Measurements from ENCODE around the gene RSPRY1.
"Not testable (repeated sequence)": the region's sequence is repeated elsewhere in the genome, so short reads cannot be mapped to it uniquely, and the experiment has no call there.

Gene RSPRY1

DNA sequence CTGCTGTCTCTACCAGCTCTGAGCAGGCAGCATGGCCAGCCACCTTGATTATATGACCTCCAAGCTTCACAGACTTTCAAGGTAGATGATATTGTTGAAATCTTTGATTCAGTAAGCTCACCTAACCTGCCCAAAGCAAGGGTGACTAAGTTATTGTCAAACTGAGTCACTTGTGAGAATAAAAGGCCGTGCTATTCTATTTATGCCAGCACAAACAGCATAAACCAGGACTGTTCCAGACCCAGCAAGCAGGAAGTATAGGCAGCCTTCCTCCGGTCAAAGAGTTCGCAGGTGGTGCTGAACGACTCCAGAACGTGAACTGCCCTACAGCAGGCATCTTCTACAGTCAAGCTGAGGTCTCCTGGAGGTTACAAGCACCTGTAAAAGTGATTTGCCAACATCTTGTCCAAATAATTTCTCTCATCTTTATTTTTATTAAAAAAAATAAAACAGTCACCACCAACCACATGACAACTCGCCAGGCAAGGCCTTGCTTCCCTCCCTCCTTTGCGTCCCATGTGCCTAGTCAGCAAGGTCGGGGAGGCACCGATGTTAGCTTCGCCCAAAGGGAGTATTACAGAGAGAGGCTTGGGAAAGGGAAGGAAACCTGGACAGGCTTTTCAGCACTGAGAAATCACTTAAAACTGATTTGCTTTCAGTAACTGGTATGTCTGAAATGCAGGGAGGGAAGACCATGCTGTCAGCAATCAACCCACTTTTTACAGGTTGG is 69.7 kb downstream of the RSPRY1 start:
- no peak for DNase-seq (ENCODE audit: low read depth)

DNA sequence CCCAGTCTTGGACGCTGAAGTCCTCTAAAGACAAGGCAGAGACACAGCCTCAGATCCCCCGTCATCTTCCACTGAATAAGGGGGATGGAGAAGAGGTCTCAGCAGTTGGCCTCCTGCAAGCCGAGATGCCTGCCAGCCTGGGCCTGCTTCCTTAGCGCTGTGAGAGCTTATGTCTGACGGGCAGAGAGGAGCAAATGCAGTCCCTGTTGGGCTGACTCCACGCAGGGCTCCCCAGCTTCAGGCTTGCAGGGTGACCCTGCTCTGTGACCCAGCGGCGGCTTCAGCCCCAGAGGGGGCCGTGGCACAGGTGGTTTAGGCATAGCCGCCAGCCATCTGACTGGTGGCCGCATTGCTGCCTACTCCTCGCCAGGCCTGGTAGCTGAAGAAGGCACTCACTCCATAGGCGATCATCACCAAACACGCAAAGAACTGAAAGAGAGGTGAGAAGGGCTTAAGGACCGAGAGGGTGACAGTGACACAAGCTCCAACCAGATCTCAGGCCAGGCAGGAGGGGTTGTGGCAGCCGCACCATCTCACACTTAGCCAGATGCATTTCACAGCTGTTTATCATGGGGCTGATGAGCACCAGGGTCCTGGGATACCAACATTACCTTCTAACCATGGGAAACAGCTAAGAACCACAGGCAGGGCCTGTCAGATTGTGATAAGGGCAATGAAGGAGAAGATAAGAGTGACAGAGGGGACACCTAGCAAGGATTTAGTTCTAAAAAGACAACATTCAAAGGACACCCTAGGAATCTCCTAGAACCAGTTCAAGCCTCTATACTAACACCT is 70.7 kb downstream of the RSPRY1 start:
- DNase-seq (ENCODE audit: low read depth): no peak

DNA sequence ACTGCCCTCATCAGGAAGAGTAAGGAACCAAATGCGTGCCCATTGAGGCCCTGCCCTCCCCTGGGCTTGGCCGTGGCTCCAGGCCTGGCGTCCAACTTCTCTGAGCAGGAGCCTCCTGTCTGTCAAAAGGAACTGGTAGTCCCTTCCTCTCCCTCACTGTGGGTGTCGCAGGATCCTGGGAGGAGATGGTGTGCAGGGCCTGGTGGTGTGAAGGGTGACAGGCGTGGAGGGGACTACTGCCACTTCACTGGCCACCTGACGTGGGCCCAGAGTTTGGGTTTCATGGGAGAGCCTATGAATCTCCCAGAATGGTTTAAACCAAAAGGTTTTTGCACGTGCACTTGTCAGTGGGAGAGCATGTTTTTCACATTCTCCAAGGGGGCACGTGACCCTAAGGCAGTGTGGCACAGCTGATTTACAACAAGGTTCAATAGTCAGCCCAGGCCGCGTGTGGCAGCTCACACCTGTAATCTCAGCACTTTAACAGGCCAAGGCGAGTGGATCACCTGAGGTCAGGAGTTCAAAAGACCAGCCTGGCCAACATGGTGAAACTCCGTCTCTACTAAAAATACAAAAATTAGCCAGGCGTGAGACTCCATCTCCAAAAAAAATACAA is 71.4 kb downstream of the RSPRY1 start:
- no peak for DNase-seq (ENCODE audit: low read depth)

DNA sequence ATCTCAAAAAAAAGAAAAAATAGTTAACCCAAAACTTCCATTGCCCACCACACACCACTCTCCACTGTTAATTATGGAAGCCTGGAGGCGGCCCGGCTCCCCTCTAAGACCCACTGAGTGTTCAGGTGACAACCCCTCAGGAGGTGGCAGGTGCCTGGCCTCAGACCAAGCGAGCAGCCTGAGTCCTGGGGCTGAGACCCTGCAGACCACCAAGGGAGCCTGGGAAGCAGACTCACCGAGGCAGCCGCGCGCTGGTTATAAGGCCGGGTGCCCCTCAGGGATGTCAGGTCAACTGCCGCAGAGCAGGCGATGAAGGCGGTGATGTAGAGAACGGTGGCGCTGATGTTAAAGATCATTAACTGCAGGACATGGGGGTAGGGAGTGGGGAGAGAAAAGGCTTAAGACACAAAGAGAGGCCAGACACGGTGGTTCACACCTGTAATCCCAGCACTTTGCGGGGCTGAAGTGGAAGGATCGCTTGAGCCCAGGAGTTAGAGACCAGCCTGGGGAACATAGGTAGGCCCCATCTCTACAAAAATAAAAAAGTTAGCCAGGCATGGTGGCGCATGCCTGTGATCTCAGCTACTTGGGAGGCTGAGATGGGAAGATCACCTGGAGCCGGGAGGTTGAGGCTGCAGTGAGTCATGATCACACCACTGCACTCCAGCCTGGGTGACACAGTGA is 72.2 kb downstream of the RSPRY1 start:
- no peak for DNase-seq (ENCODE audit: low read depth)

DNA sequence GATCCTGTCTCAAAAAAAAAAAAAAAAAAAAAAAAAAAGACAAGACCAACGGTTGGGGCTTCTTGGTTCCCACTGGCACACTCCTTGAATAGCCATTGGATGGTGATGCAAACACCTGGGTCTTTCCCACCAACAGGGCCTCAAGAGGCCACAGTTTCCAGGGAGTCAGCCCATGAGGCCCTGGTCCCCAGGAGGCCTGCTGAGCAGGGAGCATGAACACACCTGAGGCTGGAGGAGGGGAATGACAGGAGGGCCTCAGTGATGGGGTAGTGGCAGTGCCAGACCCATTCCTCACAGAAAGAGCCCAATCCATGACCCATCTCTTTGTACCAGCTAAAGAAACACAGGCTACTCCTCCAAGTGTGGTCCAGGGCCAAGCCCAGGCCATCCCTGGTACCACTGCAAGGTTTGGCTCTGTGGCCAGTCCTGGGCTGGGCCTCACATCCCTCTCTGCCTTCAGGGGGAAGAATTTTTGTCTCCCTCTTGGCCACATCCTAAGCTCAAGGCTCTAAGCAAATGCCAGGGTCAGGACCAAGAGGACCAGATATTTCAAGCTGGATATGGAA is 72.9 kb downstream of the RSPRY1 start:
- no peak for DNase-seq (ENCODE audit: low read depth)

DNA sequence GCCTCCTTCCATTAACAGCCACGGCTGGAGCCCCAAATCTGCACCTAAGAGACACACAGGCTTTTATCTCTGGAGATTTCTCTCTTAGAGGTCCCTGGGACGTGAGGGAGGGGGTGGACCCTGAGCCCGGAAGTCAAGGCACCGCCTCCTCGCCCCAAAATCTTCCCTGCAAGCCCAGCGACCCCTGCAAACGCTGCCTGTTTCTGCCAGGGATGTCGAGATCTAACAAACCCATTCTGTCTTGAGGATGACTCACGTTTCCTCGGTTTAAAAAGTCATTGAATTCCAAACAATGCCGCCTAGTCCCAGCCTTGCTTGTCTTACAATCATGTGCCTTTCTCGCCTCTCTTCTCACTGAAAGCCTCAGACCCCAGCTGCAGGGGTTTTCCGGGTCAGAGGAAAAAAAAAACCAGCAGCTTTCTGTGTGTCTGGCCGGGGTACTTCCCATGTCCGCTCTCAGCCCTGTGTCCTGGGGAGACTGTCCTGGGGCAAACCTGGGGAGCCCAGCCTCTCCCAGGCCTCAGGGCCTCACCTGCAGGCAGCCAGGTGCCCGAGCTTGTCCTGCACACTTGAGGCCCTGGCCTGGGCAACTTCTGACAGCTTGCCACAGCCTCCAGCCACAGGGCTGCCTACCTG is 74.3 kb downstream of the RSPRY1 start:
- DNase-seq (ENCODE audit: low read depth): no peak

DNA sequence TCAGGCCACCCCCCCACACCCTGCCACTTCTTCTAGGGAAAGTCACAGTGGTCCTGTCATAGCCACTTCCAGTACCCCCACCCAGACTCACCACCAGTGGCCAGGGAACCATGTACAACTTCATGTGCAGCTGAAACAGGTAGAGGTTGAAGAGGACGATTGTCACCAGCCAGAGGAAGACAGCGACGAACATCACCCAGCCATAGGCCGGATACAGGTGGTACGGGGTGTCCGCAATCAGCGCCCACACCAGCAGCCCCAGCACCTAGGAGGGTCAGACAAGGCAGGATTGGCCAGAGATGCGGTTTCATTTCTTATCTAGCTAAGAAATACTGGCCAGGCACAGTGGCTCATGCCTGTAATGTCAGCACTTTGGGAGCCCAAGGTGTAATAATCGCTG is 75.7 kb downstream of the RSPRY1 start:
- DNase-seq (ENCODE audit: low read depth): no peak

DNA sequence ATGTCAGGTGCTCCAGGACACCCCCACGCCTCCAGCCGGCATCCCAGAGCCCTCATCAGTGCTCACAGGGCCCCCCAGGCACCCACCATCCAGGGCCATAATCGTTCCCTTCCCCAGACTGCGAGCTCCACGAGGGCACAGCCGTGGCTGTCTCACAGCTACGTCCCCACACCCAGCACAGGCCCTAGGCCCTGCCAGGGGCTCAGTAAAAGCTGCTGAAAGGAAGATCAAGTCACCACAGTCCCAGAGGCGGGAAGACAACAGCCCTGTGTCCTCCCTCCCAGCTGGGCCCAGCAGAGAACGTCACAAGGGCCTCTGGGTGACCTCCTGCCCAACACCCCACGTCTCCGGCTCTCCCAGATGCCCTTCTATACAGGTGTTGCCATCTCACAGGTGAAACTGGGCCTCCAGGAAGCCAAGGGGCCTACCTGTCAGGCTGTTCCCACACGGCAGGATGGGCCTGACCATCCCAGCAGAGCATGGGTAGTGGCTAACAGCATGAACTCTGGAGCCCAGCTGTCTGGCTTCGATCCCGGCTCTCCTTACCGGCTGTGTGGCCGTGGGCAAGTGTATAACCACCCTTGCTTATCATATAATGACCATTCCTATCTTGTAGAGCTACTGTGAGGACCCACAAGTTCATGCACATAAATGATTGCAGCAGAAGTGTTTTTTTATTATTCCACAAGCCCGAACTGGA is 76.9 kb downstream of the RSPRY1 start:
- DNase-seq (ENCODE audit: low read depth): no peak

DNA sequence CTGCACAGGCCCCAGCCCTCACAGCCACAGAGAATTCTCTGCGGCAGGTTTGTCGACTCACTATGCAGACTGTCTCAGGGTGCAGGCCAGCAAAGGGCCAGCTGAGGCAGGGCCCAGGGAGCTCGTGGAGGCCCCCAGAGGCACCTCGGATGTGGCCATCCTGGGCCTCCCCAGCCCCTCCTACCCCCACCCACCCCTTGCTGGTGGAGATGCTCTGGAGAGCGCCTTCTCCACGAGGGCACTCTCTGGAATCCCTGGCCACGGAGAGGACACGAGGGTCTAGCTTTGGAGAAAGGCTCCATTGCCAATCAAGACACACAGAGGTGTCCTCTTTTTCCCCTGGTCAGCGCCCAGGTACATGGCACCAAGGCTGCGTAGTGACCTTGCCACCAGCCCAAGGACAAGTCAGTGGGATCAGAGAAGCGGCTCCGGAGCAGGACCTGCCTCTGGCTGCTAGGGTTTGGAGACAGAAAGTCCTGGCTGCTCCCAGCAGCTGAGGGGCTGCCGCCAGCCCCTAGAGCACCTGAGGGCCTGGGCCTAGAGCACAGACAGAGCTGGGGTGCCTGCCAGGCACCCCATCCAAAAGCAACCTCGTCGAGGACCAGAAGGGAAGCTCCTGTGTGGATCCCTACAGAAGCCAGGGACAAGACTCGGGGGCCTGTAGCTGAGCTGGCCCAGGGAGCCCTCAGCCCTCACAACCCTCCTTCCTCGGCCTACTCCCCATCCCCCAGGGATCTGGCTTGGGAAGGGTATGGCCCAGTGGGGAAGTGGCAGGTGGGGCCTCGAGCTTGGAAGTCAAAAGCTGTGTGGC is 77.6 kb downstream of the RSPRY1 start:
- DNase-seq (ENCODE audit: low read depth): no peak

DNA sequence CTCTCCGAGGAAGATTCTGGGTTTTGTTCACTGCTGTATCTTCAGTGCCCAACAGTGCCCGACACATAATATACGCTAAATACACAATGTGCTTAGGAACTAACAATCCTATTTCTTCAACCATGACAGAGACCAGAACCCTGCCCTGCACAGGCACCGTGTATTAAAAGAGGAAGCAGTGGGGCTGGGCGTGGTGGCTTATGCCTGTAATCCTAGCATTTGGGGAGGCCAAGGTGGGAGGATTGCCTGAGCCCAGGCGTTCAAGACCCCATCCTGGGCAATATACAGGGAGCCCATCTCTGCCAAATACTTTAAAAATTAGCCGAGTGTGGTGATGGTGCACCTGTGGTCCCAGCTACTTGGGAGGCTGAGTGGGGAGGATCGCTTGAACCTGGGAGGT is 78.3 kb downstream of the RSPRY1 start:
- no peak for DNase-seq (ENCODE audit: low read depth)

DNA sequence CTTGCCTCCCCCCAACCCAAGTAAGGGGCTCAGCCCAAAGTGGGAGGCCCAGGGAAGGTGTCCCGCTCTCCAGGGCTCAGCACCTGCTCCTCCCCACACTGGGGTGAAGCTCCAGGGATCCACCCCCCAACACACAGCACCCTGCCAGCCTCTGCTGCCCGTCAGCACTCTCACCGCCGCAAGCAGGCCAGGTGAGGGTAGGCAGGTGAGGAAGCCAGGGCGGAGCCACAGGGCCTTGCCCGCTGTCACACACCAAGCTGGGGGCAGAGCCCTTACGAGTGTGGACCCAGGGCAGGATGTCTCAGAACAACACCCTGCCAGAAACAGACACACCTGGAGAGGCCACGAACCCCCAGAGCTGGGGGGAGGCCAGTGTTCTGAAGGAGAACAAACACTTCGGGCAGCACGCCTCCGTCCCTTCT is 78.8 kb downstream of the RSPRY1 start:
- no peak for DNase-seq (ENCODE audit: low read depth)

DNA sequence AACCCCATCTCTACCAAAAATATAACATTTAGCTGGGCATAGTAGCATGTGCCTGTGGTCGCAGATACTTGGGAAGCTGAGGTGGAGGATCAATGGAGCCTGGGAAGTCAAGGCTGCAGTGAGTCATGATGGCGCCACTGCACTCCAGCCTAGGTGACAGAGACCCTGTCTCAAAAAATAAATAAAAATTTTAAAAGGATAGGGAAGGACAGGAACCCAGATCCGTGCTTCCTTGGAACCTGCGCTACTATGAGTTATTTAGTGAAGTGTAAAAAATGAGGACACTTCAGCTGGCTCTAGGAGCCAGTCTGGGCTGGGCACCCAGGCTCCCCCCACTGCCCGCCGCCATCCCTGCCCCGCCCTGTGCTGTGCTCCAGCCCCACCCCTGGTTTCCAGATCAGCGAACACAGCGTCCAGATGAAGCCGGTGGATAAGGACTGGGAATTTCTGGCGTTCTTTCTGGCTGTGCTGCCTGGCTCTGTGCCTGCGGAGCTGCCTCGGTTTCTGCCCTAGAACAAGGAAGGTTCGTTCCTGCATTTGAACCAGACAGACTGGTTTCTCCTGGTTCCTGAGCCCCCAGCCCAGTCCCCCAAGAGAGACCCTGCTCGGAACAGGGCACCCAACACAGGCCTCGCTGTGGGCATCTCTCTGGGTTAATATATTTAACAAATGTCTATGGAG is 79.9 kb downstream of the RSPRY1 start:
- no peak for DNase-seq (ENCODE audit: low read depth)

DNA sequence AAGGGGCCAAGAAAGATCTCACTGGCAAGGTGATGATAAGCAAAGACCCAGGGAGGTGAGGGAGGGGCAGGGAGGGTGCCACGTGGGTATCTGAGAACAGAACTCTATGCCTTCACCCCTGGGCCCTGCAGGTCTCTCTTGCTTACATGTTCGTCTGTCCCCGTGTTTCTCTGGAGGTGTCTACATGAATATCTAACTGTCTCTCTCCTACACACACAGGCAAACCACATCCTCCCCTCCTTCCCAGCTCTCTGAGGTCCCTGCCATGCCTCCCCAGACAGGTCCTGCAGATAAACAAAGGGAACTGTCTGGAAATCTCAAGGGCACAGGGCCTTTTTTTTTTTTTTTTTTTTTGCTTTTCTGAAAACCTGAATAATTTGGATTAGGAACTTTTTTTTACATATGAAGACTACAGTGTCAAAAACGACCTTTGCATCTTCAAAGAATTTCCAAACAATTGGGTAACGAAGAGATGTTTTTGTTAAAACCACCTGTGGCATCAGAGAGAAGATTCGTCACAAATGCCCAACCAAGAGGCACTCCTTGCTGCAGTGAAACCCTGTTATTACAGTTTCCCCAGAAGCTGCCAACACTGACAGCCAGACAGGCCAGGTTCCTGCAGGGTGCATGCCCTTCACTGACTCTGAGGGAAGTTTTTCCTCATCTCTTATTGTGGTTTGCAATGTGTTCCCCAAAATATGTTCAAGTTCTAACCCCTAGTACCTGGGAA is 80.6 kb downstream of the RSPRY1 start:
- DNase-seq (ENCODE audit: low read depth): no peak

DNA sequence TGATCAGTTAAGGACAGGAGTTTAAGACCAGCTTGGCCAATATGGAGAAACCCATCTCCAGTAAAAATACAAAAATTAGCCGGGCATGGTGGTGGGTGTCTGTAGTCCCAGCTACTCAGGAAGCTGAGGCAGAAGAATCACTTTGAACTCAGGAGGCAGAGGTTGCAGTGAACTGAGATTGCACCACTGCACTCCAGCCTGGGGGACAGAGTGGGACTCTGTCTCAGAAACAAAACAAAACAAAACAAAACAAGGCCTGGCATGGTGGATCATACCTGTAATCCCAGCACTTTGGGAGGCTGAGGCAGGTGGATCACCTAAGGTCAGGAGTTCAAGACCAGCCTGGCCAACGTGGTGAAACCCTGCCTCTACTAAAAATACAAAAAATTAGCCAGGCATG is 81.2 kb downstream of the RSPRY1 start:
- not testable (repeated sequence) for DNase-seq (ENCODE audit: low read depth)

DNA sequence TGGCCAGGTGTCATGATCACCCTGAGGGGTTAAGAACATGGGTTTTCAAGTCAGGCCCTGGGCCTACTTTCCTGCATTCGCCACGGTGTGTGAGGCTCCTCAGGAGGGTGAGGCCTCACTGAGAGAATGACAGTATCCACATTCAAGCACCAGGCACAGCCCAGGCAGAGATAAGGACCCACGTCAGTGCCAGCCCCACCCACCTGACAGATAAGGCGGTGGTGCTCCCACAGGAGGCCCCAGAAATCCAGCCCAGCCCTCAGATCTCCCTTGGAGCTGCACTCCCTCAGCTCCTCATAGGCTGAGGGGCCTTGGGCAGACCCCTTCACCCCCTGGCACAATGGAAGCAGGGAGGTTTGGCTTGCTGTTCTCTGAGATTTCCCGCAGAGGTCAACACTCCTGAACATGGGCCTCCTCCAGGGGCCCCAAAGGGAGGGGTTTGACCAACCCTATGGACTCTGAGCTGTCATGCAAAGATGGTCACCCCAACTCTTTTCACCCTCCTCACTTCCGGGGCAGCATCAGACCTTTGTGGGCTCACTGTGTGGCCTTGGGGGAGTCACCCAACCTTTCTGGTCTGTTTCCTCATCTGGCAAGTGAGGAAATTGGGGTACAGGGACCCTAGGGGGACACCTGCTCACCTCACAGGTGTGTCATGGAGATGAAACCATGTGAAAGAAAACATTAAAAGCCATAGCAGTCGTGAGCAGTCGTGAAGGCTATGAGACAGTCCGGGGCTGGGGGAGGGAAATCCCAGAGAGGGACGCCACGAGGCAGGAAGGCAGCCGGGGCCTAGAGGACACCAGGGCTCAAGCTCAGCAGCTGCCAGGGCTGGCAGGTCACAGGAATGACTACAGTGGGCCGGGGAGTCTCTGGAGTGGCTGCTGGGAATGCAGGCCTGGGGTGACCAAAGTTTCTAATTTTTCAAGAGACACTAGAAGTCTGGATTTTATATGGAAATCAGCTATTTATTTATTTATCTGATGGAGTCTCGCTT is 83.0 kb downstream of the RSPRY1 start:
- DNase-seq (ENCODE audit: low read depth): no peak

DNA sequence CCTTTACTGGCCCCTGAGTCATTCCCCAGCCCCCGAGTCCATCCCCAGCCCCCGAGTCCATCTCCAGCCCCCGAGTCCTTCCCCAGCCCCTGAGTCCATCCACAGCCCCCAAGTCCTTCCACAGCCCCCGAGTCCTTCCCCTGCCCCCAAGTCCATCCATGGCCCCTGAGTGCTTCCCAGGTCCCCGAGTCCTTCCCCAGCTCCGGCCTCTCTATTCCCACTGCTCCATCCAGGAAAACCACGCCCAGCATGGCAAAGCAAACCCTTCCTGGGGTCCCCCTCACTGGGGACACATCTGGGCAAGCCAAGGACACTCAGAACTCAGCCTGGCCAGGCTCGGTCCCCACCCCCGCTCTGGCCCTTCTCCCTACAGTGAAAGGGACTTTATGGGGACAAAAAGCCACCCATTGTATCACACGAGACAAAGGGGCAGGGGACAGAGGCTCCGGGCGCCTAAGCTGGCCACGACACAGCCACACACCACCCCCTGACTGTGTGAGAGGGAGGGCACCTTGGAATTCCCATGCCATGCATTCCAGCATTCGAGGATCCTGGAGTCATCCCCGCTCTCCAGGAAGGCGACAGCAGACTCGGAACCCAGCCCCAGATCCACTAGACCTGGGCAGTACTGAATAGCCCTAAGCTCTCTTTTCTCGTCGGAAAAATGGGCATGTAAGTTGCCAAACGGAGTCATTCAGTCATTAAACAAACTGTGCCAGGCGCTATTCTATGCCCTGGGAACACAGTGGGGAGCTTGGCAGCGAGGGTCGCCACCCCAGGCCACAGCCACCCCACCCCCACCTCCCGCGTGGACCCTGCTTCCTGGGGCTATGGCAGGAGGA is 84.3 kb downstream of the RSPRY1 start:
- no peak for DNase-seq (ENCODE audit: low read depth)

DNA sequence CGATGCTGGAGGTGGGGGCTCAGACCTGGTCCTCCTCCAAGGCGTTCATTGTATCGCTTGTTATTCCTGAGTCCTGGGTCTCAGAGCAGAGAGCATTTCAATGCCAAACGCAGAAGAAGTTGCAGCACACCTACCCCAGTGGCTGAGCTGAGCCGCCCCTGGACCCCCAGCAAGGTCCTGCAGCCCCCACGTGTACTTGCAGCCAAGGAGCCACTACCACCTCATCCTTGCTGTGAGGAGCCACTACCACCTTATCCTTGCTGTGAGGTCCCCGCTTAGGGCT is 84.9 kb downstream of the RSPRY1 start:
- DNase-seq (ENCODE audit: low read depth): no peak

Measured in stimulated activated CD8-positive, alpha-beta memory T cell treated with anti-CD3 and anti-CD28 coated beads, Interleukin-4, amount 100 ng/mL, for 24 hours (primary cell).